Kidney epithelial cell (primary cell): ENCODE measurements around the gene CRYZ. TPM values are rescaled to one million over a fixed set of nuclear protein-coding genes. Genes with fewer than 3 reads are reported as not detected.

Source experiments
- DNase-seq: peaks from one replicate; pipeline ENCODE4 v3.0.0-alpha.2; 2010; ENCODE audit warnings: low read depth
- H3K27me3 ChIP-seq: 2 replicates; pipeline ENCODE4 v1.6.0; 2011; ENCODE audit warnings: low read length; ENCODE audit not compliant: control insufficient read depth, insufficient read depth
- H3K36me3 ChIP-seq: 2 replicates; pipeline ENCODE4 v1.5.1; 2011; ENCODE audit warnings: low read length; ENCODE audit not compliant: control insufficient read depth, insufficient read depth
- H3K4me3 ChIP-seq: 2 replicates; pipeline ENCODE4 v1.5.1; 2011; ENCODE audit warnings: low read depth, mild to moderate bottlenecking, control low read depth, low read length
- total RNA-seq: library from RNA; depleted of rRNA; stranded (reverse); fragments of >200 nt; gene quantifications from 2 replicates; pipeline ENCODE4 v1.2.3, GENCODE V29; 2015
- TF ChIP-seq, protein P1 (sequence below): IDR thresholded peaks from 2 replicates; pipeline ENCODE4 v1.5.1; 2011; ENCODE audit warnings: mild to moderate bottlenecking, moderate library complexity, low read length, control low read depth, inconsistent platforms; ENCODE audit not compliant: insufficient read depth, poor library complexity, severe bottlenecking

Gene CRYZ
- total RNA-seq, 1 donor from 2014 or later, result 38.4 TPM

DNA sequence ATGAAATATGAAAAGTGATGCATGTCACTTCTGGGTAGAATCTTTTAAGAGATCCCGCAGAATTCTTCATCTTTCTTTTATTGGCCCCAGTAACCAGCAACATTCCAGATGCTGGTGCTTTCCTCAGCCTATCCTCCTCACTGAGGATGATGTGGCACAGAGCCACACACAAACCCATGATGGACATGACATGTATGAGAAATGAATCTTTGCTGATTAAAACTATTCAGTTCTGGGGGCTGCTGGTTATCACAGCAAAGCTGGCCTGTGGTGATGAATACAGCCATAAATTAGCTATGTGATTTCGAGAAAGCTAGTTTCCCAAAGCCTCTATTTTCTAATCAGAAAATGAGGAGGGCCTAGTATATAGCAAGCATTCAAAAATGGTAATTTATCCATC, 51.0 kb downstream of the CRYZ start:
- no peaks in the 10 kb centered on the region for H3K36me3 ChIP-seq
- DNase-seq, result no peak
- no peaks in the 10 kb centered on the region for H3K27me3 ChIP-seq
- H3K4me3 ChIP-seq, result no peak overlapping the region
- TF ChIP-seq, protein P1, sequence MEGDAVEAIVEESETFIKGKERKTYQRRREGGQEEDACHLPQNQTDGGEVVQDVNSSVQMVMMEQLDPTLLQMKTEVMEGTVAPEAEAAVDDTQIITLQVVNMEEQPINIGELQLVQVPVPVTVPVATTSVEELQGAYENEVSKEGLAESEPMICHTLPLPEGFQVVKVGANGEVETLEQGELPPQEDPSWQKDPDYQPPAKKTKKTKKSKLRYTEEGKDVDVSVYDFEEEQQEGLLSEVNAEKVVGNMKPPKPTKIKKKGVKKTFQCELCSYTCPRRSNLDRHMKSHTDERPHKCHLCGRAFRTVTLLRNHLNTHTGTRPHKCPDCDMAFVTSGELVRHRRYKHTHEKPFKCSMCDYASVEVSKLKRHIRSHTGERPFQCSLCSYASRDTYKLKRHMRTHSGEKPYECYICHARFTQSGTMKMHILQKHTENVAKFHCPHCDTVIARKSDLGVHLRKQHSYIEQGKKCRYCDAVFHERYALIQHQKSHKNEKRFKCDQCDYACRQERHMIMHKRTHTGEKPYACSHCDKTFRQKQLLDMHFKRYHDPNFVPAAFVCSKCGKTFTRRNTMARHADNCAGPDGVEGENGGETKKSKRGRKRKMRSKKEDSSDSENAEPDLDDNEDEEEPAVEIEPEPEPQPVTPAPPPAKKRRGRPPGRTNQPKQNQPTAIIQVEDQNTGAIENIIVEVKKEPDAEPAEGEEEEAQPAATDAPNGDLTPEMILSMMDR, result no peak

DNA sequence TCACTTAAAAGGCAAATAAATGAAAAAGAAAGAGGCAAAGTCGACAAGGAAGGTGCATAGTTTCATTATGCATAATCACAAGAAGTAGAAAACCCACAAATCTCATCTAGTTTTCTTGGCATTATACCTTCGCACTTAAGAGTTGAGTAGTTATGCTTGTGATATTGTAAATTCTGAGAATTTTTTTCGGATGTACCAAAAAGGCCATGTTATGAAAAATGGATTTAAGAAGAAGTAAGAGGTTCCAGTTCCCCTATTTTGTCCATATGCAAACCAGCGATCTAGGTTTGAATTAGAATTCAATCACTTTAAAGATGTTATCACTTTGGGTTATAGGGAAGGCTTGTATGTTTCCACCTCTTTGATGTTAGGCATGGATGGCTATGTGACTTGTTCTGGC, 51.4 kb downstream of the CRYZ start:
- Histone ChIP-seq H3K27me3 (no peaks in the 10 kb centered on the region), H3K36me3 (no peaks in the 10 kb centered on the region), H3K4me3 (no peak overlapping the region)
- DNase-seq, result no peak
- TF ChIP-seq, protein P1, result no peak

DNA sequence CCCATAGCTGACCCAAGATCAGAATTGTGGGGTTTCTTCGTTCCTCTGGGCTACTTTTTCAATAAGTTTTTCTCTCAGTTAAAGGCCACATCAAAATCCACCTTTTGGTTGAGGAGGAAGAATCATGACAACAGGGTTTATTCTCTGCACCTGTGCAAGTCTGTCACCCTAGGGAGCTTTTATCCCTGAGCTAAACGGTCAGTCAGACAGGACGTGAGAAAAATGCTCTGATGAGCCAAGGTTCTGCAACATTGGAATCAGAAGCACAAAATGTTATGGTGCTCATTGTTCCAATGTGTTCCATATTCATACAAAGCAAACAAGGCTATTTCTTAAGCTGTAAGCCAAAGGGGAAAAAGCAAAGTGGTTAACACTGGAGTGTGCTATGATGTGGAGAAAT, 51.8 kb downstream of the CRYZ start:
- no peak overlapping the region for H3K4me3 ChIP-seq
- no peak for DNase-seq
- H3K36me3 ChIP-seq, result no peaks in the 10 kb centered on the region
- TF ChIP-seq, protein P1, result no peak
- H3K27me3 ChIP-seq, result no peaks in the 10 kb centered on the region

DNA sequence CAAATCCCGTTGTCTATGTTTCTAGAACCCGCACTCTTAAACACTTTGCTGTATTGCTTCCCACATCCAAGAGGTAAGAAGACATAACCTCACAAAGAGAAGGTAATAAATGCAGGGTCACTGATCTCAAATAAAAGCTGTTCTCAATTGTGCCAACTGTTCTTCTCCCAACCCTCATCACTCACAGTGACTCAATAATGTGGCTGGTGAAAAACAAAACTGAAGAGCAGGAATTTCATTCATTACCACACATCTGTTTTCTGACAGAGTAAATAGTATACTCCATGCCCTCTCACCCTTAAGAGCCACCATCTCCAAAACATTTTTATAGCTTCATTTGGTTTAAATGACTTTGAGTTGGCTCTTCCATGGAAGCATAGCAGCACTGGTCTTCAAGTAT, 53.0 kb downstream of the CRYZ start:
- H3K4me3 ChIP-seq, result no peak overlapping the region
- no peak for DNase-seq
- no peaks in the 10 kb centered on the region for H3K27me3 ChIP-seq
- no peaks in the 10 kb centered on the region for H3K36me3 ChIP-seq
- TF ChIP-seq, protein P1, result no peak

DNA sequence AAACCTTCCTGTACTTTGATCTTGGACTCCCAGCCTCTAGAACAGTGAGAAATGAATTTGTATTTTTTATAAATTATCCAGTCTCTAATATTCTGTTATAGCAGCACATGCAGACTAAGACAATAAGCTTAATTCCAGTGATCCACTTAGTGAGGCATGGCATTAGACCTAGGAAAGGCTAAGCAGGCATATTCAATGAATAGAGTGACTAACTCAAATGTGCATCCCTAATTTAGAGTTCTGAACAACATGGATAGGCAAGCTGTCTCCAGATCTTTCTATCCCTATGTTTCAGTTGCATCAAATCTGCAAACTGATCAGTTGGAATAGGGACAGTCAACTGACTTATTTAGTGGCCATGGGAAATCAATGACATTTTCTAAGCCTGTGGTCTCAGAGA, 54.9 kb downstream of the CRYZ start:
- Histone ChIP-seq H3K4me3 (no peak overlapping the region), H3K36me3 (no peaks in the 10 kb centered on the region), H3K27me3 (no peaks in the 10 kb centered on the region)
- TF ChIP-seq, protein P1, result no peak
- no peak for DNase-seq

DNA sequence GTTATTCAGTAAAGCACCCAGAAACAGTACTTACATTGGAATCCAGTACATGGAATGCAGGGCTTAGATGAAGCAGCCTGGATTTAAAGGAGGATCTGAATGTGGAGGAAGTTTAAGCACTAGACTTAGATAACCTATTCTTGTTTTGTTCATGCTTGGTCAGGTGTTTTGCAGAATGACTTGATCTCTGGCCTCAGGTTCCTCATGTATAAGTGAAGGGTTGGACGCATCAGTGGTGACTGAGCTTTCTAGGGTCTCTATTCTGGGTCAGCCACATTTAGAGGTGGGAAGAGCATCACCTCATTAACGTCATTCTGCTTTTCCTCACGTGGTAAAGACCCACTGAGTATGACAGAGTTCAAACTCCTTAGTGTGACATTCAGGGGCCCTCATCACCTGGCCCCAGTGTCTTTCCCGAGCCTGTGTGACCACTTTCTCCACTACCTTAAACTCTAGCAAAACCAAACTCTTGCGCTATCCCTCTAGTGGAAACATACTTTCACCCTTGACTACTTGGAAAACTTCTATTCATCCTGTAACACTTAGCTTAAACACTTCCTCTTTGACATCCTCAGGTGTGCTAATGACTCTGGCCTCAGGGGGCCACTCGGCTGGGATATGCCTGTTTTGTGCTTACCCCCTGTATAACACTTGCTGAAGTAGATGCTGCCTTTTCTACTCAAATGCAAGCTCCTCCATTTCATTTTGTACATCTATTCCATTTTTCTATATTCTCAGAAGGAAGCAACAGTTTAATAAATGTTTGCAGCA, 58.4 kb downstream of the CRYZ start:
- no peak overlapping the region for H3K4me3 ChIP-seq
- H3K27me3 ChIP-seq, result no peaks in the 10 kb centered on the region
- TF ChIP-seq, protein P1, result no peak
- no peaks in the 10 kb centered on the region for H3K36me3 ChIP-seq
- no peak for DNase-seq
